NB4 (cell line): ENCODE results near the gene ADAMTS7.
"Not testable (repeated sequence)": the region's sequence is repeated elsewhere in the genome, so short reads cannot be mapped to it uniquely, and the experiment has no call there.

Experiments used
- MYC ChIP-seq: IDR thresholded peaks from 2 replicates; pipeline ENCODE4 v1.6.1; 2011; ENCODE audit warnings: low read depth, low read length
- POLR2A ChIP-seq: IDR thresholded peaks from 2 replicates; pipeline ENCODE4 v1.6.1; 2011; ENCODE audit warnings: mild to moderate bottlenecking; ENCODE audit not compliant: insufficient read length; ENCODE audit errors: extremely low read depth
- TF ChIP-seq, protein P1 (sequence below): IDR thresholded peaks from one replicate; pipeline ENCODE4 v1.5.1; 2012; ENCODE audit warnings: low read depth, low read length
- TF ChIP-seq, protein P2 (sequence below): IDR thresholded peaks from 2 replicates; pipeline ENCODE4 v1.6.1; 2011; ENCODE audit warnings: low read depth, low read length

DNA sequence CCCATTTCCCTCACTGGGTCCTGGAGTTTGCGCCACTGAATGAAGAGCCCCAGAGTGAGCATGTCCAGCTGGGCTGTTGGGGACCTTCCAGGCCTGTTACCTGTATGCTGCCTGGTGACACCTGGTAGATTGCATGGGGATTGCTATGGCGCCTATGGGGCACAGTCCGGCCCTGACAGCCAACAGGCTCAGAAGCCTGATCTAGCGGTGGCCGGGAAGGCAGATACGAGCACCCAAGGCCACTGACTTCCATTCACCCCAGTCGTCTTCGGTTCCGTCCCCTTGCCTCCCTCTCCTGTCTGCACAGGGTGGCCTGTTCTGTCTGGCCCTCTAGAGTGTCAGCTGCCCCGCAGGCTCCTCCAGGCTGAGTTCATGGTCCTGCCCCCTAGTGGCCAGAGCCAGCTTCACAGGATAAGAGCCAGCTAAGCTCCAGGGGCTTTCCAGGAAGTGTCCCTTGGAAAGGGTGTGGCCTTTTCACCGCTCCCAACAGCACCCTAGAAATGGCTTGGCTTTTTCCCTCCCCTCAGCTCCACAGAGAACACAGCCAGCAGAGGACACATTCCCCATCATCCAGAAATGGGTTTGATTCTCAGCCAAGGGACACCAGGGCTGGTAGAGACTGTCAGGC lies 73.2 kb downstream of the ADAMTS7 start:
- TF ChIP-seq POLR2A, MYC: not testable (repeated sequence)
- TF ChIP-seq, protein P1, sequence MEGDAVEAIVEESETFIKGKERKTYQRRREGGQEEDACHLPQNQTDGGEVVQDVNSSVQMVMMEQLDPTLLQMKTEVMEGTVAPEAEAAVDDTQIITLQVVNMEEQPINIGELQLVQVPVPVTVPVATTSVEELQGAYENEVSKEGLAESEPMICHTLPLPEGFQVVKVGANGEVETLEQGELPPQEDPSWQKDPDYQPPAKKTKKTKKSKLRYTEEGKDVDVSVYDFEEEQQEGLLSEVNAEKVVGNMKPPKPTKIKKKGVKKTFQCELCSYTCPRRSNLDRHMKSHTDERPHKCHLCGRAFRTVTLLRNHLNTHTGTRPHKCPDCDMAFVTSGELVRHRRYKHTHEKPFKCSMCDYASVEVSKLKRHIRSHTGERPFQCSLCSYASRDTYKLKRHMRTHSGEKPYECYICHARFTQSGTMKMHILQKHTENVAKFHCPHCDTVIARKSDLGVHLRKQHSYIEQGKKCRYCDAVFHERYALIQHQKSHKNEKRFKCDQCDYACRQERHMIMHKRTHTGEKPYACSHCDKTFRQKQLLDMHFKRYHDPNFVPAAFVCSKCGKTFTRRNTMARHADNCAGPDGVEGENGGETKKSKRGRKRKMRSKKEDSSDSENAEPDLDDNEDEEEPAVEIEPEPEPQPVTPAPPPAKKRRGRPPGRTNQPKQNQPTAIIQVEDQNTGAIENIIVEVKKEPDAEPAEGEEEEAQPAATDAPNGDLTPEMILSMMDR, result peak; percentile 67
- TF ChIP-seq, protein P2, sequence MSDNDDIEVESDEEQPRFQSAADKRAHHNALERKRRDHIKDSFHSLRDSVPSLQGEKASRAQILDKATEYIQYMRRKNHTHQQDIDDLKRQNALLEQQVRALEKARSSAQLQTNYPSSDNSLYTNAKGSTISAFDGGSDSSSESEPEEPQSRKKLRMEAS, result not testable (repeated sequence)
